Measurements from ENCODE around the gene OSBPL10.
A peak's percentile ranks its signal among the peaks of the same experiment; 100 is the strongest.

The OSBPL10 gene

GRCh38 chr3:31920310-31920709 lies 60.8 kb downstream of the OSBPL10 start:
- Histone ChIP-seq H3K36me3 (ENCODE audit: insufficient read depth, low read depth, low read length) (no peaks in the 10 kb centered on the region), H3K4me1 (ENCODE audit: insufficient read depth, low read length) (peaks cover 44% of the 10 kb centered on the region)

GRCh38 chr3:31919528-31919927 lies 61.5 kb downstream of the OSBPL10 start:
- Histone ChIP-seq H3K27ac (ENCODE audit: low read length) (peak overlapping the region; percentile 26), H3K27me3 (ENCODE audit: insufficient read depth, low read length) (no peaks in the 10 kb centered on the region), H3K9ac (ENCODE audit: low read depth, low read length) (no peak overlapping the region), H3K36me3 (ENCODE audit: insufficient read depth, low read depth, low read length) (no peaks in the 10 kb centered on the region), H3K4me1 (ENCODE audit: insufficient read depth, low read length) (peaks cover 44% of the 10 kb centered on the region), H3K4me3 (ENCODE audit: low read length) (no peak overlapping the region), H3K9me3 (ENCODE audit: insufficient read depth, low read depth, low read length) (peaks cover 8% of the 10 kb centered on the region; the same call in 1 of the 2 replicates)

More at GRCh38 chr3:31920310-31920709, 60.8 kb downstream of the OSBPL10 start:
- no peak overlapping the region for H3K9ac ChIP-seq (ENCODE audit: low read depth, low read length)
- H3K27me3 ChIP-seq (ENCODE audit: insufficient read depth, low read length): no peaks in the 10 kb centered on the region
- no peak overlapping the region for H3K4me3 ChIP-seq (ENCODE audit: low read length)
- peaks cover 8% of the 10 kb centered on the region; the same call in 1 of the 2 replicates for H3K9me3 ChIP-seq (ENCODE audit: insufficient read depth, low read depth, low read length)
- no peak overlapping the region for H3K27ac ChIP-seq (ENCODE audit: low read length)

- 0 out of 2 replicates have a peak overlapping the region, but pooled peaks have one; percentile 5 for H3K4me3 ChIP-seq (ENCODE audit: low read length)
- peaks cover 8% of the 10 kb centered on the region; the same call in 1 of the 2 replicates for H3K9me3 ChIP-seq (ENCODE audit: insufficient read depth, low read depth, low read length)
- peaks cover 44% of the 10 kb centered on the region for H3K4me1 ChIP-seq (ENCODE audit: insufficient read depth, low read length)
- H3K27me3 ChIP-seq (ENCODE audit: insufficient read depth, low read length): no peaks in the 10 kb centered on the region
- peak overlapping the region; percentile 69; the same call in 1 of the 2 replicates for H3K9ac ChIP-seq (ENCODE audit: low read depth, low read length)
- no peaks in the 10 kb centered on the region for H3K36me3 ChIP-seq (ENCODE audit: insufficient read depth, low read depth, low read length)
- H3K27ac ChIP-seq (ENCODE audit: low read length): peak overlapping the region; percentile 39
Observed at GRCh38 chr3:31918179-31919150, 62.6 kb downstream of the OSBPL10 start.

GRCh38 chr3:31917303-31918005 lies 63.6 kb downstream of the OSBPL10 start:
- Histone ChIP-seq H3K4me3 (ENCODE audit: low read length) (peak overlapping the region; percentile 48), H3K27ac (ENCODE audit: low read length) (peak overlapping the region; percentile 93), H3K9me3 (ENCODE audit: insufficient read depth, low read depth, low read length) (peaks cover 8% of the 10 kb centered on the region; the same call in 1 of the 2 replicates), H3K4me1 (ENCODE audit: insufficient read depth, low read length) (peaks cover 39% of the 10 kb centered on the region), H3K36me3 (ENCODE audit: insufficient read depth, low read depth, low read length) (no peaks in the 10 kb centered on the region), H3K9ac (ENCODE audit: low read depth, low read length) (peak overlapping the region; percentile 69; the same call in 1 of the 2 replicates), H3K27me3 (ENCODE audit: insufficient read depth, low read length) (no peaks in the 10 kb centered on the region)

GRCh38 chr3:31911643-31912042 lies 69.4 kb downstream of the OSBPL10 start:
- Histone ChIP-seq H3K9me3 (ENCODE audit: insufficient read depth, low read depth, low read length) (no peaks in the 10 kb centered on the region), H3K36me3 (ENCODE audit: insufficient read depth, low read depth, low read length) (no peaks in the 10 kb centered on the region), H3K27ac (ENCODE audit: low read length) (no peak overlapping the region), H3K4me1 (ENCODE audit: insufficient read depth, low read length) (peaks cover 23% of the 10 kb centered on the region), H3K4me3 (ENCODE audit: low read length) (no peak overlapping the region), H3K27me3 (ENCODE audit: insufficient read depth, low read length) (no peaks in the 10 kb centered on the region), H3K9ac (ENCODE audit: low read depth, low read length) (no peak overlapping the region)

- no peak overlapping the region for H3K4me3 ChIP-seq (ENCODE audit: low read length)
- no peaks in the 10 kb centered on the region for H3K9me3 ChIP-seq (ENCODE audit: insufficient read depth, low read depth, low read length)
- peaks cover 17% of the 10 kb centered on the region for H3K4me1 ChIP-seq (ENCODE audit: insufficient read depth, low read length)
- no peaks in the 10 kb centered on the region for H3K36me3 ChIP-seq (ENCODE audit: insufficient read depth, low read depth, low read length)
- no peak overlapping the region for H3K9ac ChIP-seq (ENCODE audit: low read depth, low read length)
- H3K27me3 ChIP-seq (ENCODE audit: insufficient read depth, low read length): no peaks in the 10 kb centered on the region
- no peak overlapping the region for H3K27ac ChIP-seq (ENCODE audit: low read length)
Observed at GRCh38 chr3:31911124-31911523, 69.9 kb downstream of the OSBPL10 start.

GRCh38 chr3:31909455-31909854 lies 71.6 kb downstream of the OSBPL10 start:
- H3K9ac ChIP-seq (ENCODE audit: low read depth, low read length): no peak overlapping the region
- no peaks in the 10 kb centered on the region for H3K9me3 ChIP-seq (ENCODE audit: insufficient read depth, low read depth, low read length)
- H3K4me3 ChIP-seq (ENCODE audit: low read length): no peak overlapping the region
- H3K27ac ChIP-seq (ENCODE audit: low read length): no peak overlapping the region
- no peaks in the 10 kb centered on the region for H3K36me3 ChIP-seq (ENCODE audit: insufficient read depth, low read depth, low read length)
- no peaks in the 10 kb centered on the region for H3K27me3 ChIP-seq (ENCODE audit: insufficient read depth, low read length)
- H3K4me1 ChIP-seq (ENCODE audit: insufficient read depth, low read length): peaks cover 15% of the 10 kb centered on the region; the same call in 1 of the 2 replicates

- no peak overlapping the region for H3K9ac ChIP-seq (ENCODE audit: low read depth, low read length)
- H3K27me3 ChIP-seq (ENCODE audit: insufficient read depth, low read length): no peaks in the 10 kb centered on the region
- no peak overlapping the region for H3K27ac ChIP-seq (ENCODE audit: low read length)
- H3K36me3 ChIP-seq (ENCODE audit: insufficient read depth, low read depth, low read length): no peaks in the 10 kb centered on the region
- peaks cover 20% of the 10 kb centered on the region; the same call in 1 of the 2 replicates for H3K4me1 ChIP-seq (ENCODE audit: insufficient read depth, low read length)
- no peaks in the 10 kb centered on the region for H3K9me3 ChIP-seq (ENCODE audit: insufficient read depth, low read depth, low read length)
- H3K4me3 ChIP-seq (ENCODE audit: low read length): no peak overlapping the region
Observed at GRCh38 chr3:31908391-31909097, 72.5 kb downstream of the OSBPL10 start.

- Histone ChIP-seq H3K9me3 (ENCODE audit: insufficient read depth, low read depth, low read length) (no peaks in the 10 kb centered on the region), H3K4me3 (ENCODE audit: low read length) (no peak overlapping the region), H3K36me3 (ENCODE audit: insufficient read depth, low read depth, low read length) (no peaks in the 10 kb centered on the region), H3K27me3 (ENCODE audit: insufficient read depth, low read length) (no peaks in the 10 kb centered on the region), H3K27ac (ENCODE audit: low read length) (no peak overlapping the region), H3K4me1 (ENCODE audit: insufficient read depth, low read length) (peaks cover 21% of the 10 kb centered on the region), H3K9ac (ENCODE audit: low read depth, low read length) (no peak overlapping the region)
Observed at GRCh38 chr3:31906182-31906581, 74.9 kb downstream of the OSBPL10 start.

- H3K4me1 ChIP-seq (ENCODE audit: insufficient read depth, low read length): peaks cover 24% of the 10 kb centered on the region
- H3K27ac ChIP-seq (ENCODE audit: low read length): no peak overlapping the region
- H3K9ac ChIP-seq (ENCODE audit: low read depth, low read length): no peak overlapping the region
Observed at GRCh38 chr3:31903686-31904431, 77.2 kb downstream of the OSBPL10 start.

GRCh38 chr3:31900583-31900982 lies 80.5 kb downstream of the OSBPL10 start:
- peaks cover 30% of the 10 kb centered on the region for H3K4me1 ChIP-seq (ENCODE audit: insufficient read depth, low read length)
- no peak overlapping the region for H3K9ac ChIP-seq (ENCODE audit: low read depth, low read length)
- H3K9me3 ChIP-seq (ENCODE audit: insufficient read depth, low read depth, low read length): no peaks in the 10 kb centered on the region
- no peaks in the 10 kb centered on the region for H3K27me3 ChIP-seq (ENCODE audit: insufficient read depth, low read length)
- no peak overlapping the region for H3K27ac ChIP-seq (ENCODE audit: low read length)
- no peaks in the 10 kb centered on the region for H3K36me3 ChIP-seq (ENCODE audit: insufficient read depth, low read depth, low read length)
- H3K4me3 ChIP-seq (ENCODE audit: low read length): no peak overlapping the region

More at GRCh38 chr3:31903686-31904431, 77.2 kb downstream of the OSBPL10 start:
- no peak overlapping the region for H3K4me3 ChIP-seq (ENCODE audit: low read length)
- H3K36me3 ChIP-seq (ENCODE audit: insufficient read depth, low read depth, low read length): no peaks in the 10 kb centered on the region
- H3K9me3 ChIP-seq (ENCODE audit: insufficient read depth, low read depth, low read length): no peaks in the 10 kb centered on the region
- no peaks in the 10 kb centered on the region for H3K27me3 ChIP-seq (ENCODE audit: insufficient read depth, low read length)

Data from iPS-20b (cell line).